PC-3 (cell line): Measurements from ENCODE around the gene ACOXL.

Experiments
- EZH2 ChIP-seq: fragments of 300-600 bp; sonication (generic); IDR thresholded peaks from one replicate; pipeline ENCODE4 v1.6.1; 2017; ENCODE audit warnings: antibody characterized with exemption, mild to moderate bottlenecking, low read length; ENCODE audit not compliant: unreplicated experiment
- EZH2phosphoT487 ChIP-seq: fragments of 300-600 bp; sonication (generic); IDR thresholded peaks from 2 replicates; pipeline ENCODE4 v1.6.1; 2018; ENCODE audit warnings: mild to moderate bottlenecking, antibody characterized with exemption, low read length, borderline replicate concordance
- TF ChIP-seq, protein P1 (sequence below): fragments of 300-600 bp; sonication (generic); conservative IDR thresholded peaks from 2 replicates; pipeline ENCODE4 v1.5.1; 2017; ENCODE audit warnings: antibody characterized with exemption, low read depth, mild to moderate bottlenecking, low read length

DNA sequence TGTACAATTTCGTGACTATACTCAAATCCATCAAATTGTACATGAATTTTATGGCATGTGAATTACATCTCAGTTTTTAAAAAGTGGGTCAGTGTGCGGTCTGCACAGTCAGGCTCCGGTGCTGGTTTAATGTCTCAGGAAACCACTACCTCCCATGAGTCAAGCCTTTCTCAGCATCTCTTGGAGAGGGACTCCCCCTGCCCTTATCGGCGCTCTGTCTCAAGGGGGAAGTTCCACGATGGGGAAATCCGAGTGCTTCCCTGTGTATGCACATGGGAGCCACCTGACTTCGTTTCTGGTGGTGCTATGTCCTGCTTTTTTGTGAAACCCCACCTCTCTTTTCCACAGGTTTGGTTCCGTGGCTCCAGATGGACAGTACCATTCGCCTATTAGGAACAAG, 72.5 kb downstream of the ACOXL start:
- TF ChIP-seq, protein P1, sequence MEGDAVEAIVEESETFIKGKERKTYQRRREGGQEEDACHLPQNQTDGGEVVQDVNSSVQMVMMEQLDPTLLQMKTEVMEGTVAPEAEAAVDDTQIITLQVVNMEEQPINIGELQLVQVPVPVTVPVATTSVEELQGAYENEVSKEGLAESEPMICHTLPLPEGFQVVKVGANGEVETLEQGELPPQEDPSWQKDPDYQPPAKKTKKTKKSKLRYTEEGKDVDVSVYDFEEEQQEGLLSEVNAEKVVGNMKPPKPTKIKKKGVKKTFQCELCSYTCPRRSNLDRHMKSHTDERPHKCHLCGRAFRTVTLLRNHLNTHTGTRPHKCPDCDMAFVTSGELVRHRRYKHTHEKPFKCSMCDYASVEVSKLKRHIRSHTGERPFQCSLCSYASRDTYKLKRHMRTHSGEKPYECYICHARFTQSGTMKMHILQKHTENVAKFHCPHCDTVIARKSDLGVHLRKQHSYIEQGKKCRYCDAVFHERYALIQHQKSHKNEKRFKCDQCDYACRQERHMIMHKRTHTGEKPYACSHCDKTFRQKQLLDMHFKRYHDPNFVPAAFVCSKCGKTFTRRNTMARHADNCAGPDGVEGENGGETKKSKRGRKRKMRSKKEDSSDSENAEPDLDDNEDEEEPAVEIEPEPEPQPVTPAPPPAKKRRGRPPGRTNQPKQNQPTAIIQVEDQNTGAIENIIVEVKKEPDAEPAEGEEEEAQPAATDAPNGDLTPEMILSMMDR, result no peak
- TF ChIP-seq EZH2, result no peak
- no peak for TF ChIP-seq EZH2phosphoT487
